ENCODE measurements around the gene RSAD1. TPM values are rescaled to one million over a fixed set of nuclear protein-coding genes. Genes with fewer than 3 reads are reported as not detected.

The RSAD1 gene
- total RNA-seq, 1 donor from 2014 or later, result 34.4 TPM

DNA sequence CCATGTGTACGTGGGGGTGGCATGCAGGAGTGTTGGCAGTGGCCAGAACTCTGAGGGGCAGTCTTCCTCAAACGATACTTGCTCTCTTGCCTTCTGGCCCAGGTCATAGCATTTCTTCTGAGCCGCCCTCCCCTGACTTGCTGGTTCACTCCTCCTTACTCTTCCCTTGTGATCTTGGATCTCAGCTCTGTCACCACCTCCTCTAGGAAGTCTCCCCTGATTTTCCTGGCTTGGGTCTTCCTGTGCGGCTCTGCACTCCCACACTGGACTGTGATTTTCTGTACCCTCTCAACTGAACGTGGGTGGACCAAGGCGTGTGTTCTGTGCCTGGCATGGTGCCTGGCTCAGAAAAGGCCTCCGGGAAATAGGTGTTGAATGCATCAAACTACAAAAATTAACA is 56.7 kb downstream of the RSAD1 start:
- no peak for DNase-seq (ENCODE audit: low spot score, unreplicated experiment)
- Mint-ChIP-seq H3K27me3 (peaks cover 15% of the 10 kb centered on the region), H3K9me3 (ENCODE audit: low read depth) (no peaks in the 10 kb centered on the region), H3K4me1 (ENCODE audit: low read depth) (peaks cover 37% of the 10 kb centered on the region), H3K36me3 (ENCODE audit: insufficient read depth) (peaks cover 5% of the 10 kb centered on the region), H3K4me3 (ENCODE audit: low read depth) (no peak overlapping the region), H3K27ac (no peak overlapping the region)
- TF ChIP-seq, protein P1, sequence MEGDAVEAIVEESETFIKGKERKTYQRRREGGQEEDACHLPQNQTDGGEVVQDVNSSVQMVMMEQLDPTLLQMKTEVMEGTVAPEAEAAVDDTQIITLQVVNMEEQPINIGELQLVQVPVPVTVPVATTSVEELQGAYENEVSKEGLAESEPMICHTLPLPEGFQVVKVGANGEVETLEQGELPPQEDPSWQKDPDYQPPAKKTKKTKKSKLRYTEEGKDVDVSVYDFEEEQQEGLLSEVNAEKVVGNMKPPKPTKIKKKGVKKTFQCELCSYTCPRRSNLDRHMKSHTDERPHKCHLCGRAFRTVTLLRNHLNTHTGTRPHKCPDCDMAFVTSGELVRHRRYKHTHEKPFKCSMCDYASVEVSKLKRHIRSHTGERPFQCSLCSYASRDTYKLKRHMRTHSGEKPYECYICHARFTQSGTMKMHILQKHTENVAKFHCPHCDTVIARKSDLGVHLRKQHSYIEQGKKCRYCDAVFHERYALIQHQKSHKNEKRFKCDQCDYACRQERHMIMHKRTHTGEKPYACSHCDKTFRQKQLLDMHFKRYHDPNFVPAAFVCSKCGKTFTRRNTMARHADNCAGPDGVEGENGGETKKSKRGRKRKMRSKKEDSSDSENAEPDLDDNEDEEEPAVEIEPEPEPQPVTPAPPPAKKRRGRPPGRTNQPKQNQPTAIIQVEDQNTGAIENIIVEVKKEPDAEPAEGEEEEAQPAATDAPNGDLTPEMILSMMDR (IDR thresholded peaks at IDR 0.05; ENCODE audit: unreplicated experiment), result no peak

Other genes with a start within 250 kb of the RSAD1 start
- 7.4 and 7.6 TPM in 2 replicates for gene TMEM92, start 204.4 kb upstream of the RSAD1 start, total RNA-seq
- 26.0 and 28.6 TPM in 2 replicates for gene XYLT2, start 132.7 kb upstream of the RSAD1 start, total RNA-seq
- 59.1 and 59.6 TPM in 2 replicates for gene MRPL27, start 105.7 kb upstream of the RSAD1 start, total RNA-seq
- gene EME1, start 105.6 kb upstream of the RSAD1 start, total RNA-seq, result 10.1 and 15.0 TPM in 2 replicates
- gene LRRC59, start 81.3 kb upstream of the RSAD1 start, total RNA-seq, result 55.2 and 56.0 TPM in 2 replicates
- 69.7 and 72.6 TPM in 2 replicates for gene ACSF2, start 52.6 kb upstream of the RSAD1 start, total RNA-seq
- not detected in 2 replicates for gene CHAD, start 10.0 kb upstream of the RSAD1 start, total RNA-seq
- 1.7 and 3.5 TPM in 2 replicates for gene MYCBPAP, start 29.6 kb downstream of the RSAD1 start, total RNA-seq
- gene EPN3, start 53.9 kb downstream of the RSAD1 start, total RNA-seq, result 8.5 and 9.1 TPM in 2 replicates
- gene SPATA20, start 68.3 kb downstream of the RSAD1 start, total RNA-seq, result 84.1 and 90.3 TPM in 2 replicates
- gene CACNA1G, start 81.9 kb downstream of the RSAD1 start, total RNA-seq, result 0.19 and 0.36 TPM in 2 replicates
- gene ABCC3, start 156.0 kb downstream of the RSAD1 start, total RNA-seq, result 1.6 and 2.3 TPM in 2 replicates
- gene ANKRD40, start 229.1 kb downstream of the RSAD1 start, total RNA-seq, result 39.0 and 39.2 TPM in 2 replicates
- 168 and 184 TPM in 2 replicates for gene LUC7L3, start 240.7 kb downstream of the RSAD1 start, total RNA-seq

All from progenitor cell of endocrine pancreas (in vitro differentiated cells).